HG02840 (cell line): ENCODE data around the gene SNRPA.
"Not testable (repeated sequence)": the region's sequence is repeated elsewhere in the genome, so short reads cannot be mapped to it uniquely, and the experiment has no call there.

Experiments
- ATAC-seq: cut with Tn5 transposase; IDR thresholded peaks from one replicate; pipeline ENCODE4 v1.9.1; 2021; ENCODE audit warnings: mild to moderate bottlenecking, moderate library complexity, moderate number of reproducible peaks; ENCODE audit not compliant: unreplicated experiment, low FRiP score

The SNRPA gene

DNA sequence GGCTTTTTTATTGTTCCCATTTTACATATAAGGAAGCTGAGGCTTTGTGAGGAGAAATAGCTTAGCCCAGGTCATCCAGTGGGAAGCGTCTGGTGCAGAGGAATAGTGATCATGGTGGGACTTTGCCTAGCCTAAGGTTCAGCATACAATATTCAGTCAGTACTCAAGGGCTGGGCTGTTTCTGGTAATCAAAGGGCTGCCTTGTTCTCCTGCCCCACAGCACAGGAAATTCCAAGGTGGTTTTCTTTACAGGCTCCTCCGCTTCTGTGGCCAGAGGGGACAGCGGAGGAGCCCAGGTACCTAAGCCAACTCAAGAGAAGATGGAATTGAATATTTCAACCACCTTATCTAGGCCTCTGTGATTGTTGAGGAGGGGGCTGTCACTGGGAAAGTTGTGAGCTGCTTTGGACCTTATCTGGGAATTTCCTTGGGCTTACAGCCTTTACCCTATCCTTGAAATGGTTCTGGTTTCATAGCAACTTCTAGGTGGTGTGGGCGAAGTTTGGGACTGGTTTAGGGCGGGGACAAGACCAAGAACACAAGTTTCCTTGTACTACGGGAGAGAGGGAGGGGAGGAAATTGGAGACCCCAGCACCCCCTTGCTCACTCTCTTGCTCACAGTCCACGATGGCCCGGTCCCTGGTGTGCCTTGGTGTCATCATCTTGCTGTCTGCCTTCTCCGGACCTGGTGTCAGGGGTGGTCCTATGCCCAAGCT lies 24.1 kb downstream of the SNRPA start, which contains the start of gene MIA:
MIA (plus strand) TSS at position 606 of the 716 bp plus-strand sequence; CDS start at position 628, 22 bp downstream.
- ATAC-seq: no peak

DNA sequence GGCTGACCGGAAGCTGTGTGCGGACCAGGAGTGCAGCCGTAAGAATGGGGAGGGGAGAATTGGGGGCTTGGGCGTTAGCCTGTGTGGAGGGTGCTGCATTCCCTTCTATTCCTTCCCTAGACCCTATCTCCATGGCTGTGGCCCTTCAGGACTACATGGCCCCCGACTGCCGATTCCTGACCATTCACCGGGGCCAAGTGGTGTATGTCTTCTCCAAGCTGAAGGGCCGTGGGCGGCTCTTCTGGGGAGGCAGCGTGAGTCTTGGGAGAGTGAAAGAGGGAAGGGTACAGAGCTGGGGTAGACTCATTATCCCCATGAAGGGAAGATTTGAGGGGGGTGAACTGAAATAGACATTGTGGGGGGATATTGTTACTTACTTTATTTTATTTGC lies 24.6 kb downstream of the SNRPA start:
- ATAC-seq: no peak

DNA sequence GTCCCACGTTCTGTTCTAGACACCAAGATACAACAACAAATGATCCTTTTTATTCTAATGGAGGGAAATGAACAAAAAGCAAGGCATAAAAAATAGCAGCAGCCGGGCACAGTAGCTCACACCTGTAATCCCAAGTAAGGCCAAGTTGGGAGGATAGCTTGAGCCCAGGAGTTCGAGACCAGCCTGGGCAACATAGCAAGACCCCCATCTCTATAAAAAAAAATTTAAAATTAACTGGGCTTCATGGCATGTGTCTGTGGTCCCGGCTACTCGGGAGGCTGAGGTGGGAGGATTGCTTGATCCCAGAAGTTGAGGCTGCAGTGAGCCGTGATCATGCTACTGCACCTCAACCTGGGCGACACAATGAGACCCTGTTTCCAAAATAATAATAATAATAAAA lies 25.4 kb downstream of the SNRPA start:
- ATAC-seq: no peak

DNA sequence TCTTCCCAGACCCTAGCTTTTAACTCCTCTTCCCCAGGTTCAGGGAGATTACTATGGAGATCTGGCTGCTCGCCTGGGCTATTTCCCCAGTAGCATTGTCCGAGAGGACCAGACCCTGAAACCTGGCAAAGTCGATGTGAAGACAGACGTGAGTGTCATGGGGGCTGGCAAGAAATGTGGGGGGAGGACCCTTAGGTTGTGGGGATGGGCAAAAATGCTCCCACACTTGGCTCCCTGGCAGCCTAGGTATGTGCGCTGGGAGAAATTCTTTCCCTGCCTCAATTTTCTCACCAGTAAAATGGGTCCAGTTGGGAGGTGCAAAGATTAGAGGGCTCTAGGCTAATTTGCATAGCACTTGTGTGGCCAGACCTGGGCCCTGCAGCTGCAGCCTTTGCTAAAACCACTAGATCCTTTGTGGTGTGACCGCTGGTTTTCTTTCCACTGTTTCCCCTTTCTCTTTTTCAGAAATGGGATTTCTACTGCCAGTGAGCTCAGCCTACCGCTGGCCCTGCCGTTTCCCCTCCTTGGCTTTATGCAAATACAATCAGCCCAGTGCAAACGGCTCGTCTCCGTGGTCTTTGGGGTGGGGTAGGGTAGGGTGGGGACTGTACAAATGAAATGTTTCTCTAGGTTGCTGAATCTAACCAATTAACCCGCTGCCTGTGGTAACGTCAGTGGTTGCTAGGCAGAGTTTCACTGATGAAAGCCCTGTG lies 26.1 kb downstream of the SNRPA start:
- ATAC-seq: peak; percentile 68

DNA sequence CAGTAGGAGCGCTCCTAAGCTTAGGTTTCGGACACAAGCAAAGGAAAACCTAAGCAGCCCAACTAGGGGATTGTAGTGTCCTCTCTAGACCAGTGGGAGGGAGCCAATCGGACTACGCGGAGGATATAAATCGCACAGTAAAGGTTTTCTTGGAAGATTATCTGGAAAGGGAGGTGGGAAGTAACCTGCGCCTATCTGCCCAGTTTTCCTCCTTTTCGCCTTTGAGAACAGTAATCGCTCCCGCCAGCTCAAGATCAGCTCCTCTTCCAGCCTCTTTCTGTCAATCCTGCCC lies 26.6 kb downstream of the SNRPA start:
- ATAC-seq: no peak

DNA sequence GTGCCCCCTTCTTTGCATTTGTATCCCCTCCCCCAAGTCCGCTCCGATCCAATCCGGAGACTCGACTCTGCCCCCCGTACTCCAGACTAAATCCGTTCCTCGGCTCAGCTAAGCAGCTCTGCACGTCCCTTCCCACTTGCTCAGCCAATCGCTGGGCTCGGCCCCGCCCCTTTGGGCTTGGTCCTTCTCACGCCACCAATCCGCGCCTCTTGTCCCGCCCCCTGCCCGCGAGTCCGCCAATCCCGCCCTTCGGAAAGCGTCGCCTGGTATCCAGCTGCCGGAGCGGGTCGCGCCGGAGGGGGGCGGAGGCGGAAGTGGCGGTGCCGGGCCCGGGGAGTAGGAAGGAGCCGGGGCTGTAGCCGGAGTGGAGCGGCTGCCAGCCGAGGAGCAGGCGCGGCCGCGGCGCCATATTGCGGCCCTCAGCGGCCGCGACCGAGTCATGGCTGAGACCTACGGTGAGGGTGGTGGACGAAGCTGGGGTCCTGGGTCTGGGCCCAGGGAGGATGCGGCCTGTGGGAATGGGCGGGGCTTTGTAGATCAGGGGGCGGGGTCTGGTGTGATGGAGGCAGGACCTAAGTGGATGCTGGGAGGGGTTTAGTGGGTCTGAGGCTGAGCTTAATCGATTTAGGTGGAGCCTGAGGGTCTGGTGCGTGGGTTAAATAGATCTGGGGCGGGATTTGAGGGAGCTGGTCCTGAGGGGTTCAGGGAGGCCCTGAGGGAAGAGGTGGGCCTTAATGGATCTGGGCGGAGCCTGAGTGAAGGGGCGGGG lies 27.1 kb downstream of the SNRPA start, which contains the start of gene RAB4B:
RAB4B (plus strand) TSS at position 311 of the 769 bp plus-strand sequence; CDS start at position 440, 129 bp downstream.
- ATAC-seq: peak; percentile 58

DNA sequence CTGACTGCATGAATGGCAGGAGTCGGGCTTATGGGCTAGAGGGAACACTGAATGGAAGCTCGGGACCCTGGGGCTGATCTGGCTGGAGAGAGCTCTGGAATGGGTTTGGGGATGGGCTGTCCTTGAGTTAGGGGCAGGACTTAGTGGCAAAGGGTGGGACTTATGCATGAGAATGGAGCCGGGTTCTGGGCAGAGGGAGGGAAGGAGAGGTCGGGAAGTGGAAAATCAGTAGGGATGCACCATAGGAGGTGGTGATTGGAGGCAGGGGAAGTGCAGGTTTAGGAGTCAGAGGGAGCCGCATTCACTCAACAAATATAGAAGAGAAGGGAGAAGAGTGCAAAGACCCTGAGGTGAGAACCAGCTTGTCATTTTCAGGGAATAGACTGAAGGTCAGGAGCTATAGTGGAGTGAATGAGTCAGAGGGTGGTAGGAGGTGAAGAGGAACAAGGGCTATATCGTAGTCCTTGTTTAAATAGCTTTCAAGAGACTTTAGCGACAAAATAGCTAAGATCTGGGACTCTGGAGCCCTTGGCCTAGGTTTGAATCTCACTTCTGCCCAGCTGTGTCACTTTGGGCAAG lies 27.8 kb downstream of the SNRPA start:
- no peak for ATAC-seq

DNA sequence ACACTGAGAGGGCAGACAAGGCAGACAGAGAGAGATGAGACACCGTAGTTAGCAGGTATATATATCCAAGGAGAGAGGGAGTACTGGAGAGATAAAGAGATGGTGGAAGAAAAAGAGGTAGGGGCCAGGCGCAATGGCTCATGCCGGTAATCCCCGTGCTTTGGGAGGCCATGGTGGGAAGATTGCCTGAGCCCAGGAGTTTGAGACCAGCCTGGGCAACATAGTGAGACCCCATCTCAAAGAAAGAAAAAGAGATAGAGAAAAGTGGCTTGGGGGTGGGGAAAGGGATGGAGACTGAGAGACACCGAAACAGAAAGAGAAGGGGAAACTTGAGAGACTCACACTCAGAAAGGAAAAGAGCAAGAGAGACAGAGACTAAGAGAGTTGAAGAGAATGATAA lies 29.6 kb downstream of the SNRPA start:
- no peak for ATAC-seq

DNA sequence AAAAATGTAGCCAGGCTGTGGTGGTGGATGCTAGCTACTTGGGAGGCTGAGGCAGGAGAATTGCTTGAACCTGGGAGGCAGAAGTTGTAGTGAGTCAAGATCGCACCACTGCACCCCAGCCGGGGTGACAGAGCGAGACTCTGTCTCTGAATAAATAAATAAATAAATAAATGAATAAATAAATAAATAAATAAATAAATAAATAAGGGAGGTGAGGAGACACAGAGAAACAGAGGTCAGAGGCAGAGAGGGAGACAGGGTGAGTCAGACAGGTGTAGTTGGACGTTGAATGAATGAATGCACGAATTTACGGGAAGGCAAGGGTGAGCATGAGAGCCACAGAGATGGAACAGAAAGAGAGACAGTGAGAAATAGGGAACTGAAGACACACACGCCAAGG lies 30.1 kb downstream of the SNRPA start:
- no peak for ATAC-seq

DNA sequence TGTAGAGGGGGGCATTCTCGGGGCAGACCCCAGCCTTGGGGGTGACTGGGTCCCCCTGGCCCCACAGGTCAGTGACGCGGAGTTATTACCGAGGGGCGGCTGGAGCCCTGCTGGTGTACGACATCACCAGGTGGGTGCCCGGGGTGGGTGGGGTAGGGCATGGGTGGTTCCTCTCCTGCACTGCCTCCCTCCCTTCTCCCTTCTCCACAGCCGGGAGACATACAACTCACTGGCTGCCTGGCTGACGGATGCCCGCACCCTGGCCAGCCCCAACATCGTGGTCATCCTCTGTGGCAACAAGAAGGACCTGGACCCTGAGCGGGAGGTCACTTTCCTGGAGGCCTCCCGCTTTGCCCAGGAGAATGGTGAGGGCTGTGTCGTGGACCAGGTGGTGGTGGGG lies 32.7 kb downstream of the SNRPA start:
- no peak for ATAC-seq

DNA sequence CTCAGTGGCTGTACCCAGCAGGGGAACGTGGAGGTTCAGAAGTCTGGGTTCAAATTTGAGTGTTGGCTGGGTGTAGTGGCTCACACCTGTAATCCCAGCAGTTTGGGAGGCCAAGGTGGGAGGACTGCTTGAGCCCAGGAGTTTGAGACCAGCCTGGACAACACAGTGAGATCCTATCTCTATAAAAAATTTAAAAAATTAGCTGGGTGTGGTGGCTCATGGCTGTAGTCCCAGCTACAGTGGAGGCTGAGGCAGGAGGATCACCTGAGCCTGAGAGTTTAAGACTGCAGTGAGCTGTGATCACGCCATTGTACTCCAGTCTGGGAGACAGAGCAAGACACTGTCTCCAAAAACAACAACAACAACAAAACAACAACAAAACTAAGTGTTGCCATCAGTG lies 33.1 kb downstream of the SNRPA start:
- not testable (repeated sequence) for ATAC-seq

DNA sequence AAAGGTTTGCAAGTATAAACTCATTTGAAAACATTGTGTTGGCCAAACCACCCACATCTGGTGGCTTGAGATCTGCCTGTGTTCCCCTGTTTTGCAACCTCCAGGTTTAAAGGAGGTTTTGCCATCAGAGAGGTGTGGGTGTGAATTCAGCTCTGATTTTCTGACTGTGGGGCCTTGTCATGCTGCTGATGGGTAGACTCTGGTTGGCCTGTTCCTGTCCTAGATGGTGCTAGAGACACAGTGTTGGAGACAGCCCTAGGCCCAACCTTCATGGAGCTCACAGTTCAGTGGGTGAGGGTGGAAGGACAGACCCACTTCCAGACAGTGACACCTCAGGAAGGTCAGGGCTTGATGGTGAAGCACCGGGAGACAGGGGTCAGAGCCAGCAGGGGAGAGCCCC lies 34.5 kb downstream of the SNRPA start:
- no peak for ATAC-seq

DNA sequence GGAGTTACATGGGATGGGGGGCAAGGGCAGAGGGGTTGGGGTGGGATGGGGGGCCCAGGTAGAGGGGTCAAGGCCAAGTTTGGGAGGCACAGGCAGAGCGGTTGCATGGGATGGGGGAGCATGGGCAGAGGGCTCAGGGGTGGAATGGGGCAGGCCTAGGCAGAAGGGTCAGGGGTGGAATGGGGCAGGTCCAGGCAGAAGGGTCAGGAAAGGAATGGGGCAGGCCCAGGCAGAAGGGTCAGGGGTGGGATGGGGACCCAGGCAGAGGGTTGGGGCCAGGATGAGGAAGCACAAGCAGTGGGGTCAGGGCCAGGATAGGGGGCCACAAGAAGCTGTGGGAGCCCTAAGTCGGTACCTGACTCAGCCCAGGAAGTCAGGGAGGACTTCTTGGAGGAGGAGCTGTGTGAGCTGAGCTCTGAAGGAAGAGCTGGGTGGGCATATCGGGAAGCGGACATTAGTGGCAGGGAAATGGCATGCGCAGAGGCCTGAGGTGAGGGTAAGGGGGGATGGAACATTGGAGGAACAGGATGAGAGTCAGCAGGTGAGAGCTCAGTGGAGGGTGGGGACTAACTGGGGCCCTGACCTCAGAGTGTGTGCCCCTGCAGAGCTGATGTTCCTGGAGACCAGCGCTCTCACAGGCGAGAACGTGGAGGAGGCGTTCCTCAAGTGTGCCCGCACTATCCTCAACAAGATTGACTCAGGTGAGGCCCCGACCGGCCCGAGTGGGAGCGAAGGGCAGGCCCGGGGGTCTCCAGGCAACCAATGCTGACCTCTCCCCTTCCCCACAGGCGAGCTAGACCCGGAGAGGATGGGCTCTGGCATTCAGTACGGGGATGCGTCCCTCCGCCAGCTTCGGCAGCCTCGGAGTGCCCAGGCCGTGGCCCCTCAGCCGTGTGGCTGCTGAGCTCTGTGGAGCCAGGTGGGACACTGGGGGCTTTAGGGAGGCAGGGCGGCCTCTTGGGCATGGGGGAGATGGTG lies 35.3 kb downstream of the SNRPA start:
- ATAC-seq: no peak

DNA sequence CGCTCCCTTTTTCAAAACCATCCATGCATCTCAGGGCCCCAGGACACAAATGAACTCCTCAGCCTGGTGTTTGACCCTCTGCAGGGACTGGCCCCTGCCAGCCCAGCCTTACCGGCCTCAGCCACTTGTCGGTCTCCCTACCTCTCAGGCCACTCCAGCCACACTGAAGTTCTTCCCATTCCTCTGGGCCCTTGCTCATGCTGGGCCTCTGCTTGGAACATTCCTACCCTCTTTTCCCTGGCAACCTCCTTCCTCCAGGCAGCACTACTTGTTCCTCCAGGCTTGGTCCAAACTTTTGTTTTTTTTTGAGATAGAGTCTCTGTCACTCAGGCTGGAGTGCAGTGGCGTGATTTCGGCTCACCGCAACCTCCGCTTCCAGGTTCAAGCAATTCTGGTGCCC lies 40.3 kb downstream of the SNRPA start:
- no peak for ATAC-seq

DNA sequence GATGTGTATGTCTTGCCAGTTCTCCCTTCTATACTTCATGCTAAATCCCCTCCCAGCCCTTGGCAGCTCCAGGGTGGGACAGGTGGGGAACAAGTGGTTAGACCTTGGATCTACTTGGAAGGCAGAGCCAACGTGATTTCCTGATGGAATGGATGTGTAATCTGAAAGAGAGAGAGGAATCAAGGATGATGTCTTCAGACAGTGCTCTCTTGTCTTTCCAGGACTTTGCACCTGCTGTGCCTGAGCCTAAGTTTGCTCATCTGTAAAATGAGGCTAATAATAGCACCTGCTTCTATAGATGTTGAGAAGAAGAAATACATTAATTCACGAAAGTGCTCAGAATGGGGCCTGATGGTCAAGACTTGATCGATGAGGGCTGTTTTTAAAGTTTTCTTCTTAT lies 41.0 kb downstream of the SNRPA start:
- no peak for ATAC-seq

DNA sequence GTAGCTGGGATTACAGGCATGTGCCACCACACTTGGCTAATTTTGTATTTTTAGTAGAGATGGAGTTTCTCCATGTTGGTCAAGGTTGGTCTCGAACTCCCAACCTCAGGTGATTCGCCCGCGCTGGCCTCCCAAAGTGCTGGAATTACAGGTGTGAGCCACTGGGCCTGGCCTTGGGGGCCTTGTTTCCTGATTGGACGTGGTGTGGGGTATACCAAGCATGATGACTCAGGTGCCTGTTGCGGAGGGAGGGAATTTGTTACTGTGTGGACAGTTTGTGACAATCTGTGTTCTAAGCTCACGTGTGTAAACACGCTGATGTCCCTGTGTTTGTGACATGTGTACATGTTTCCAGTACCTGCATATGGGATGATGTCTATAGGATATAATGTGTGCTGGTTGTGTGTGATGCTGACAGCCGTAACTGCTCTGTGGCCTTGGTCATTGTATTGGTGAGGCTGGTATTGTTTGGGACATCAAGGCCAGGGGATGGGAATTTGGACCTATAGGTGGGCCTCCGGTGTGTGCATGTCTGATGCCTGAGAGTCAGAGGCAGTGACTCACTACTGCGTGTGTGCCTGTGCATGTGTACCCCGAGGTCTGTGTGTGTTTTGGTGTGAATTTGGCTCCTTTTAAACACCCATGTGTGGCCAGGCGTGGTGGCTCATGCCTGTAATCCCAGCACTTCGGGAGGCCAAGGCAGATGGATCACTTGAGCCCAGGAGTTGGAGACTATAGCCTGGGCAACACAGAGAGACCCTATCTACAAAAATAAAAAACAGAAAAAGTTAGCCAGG lies 46.4 kb downstream of the SNRPA start:
- no peak for ATAC-seq

DNA sequence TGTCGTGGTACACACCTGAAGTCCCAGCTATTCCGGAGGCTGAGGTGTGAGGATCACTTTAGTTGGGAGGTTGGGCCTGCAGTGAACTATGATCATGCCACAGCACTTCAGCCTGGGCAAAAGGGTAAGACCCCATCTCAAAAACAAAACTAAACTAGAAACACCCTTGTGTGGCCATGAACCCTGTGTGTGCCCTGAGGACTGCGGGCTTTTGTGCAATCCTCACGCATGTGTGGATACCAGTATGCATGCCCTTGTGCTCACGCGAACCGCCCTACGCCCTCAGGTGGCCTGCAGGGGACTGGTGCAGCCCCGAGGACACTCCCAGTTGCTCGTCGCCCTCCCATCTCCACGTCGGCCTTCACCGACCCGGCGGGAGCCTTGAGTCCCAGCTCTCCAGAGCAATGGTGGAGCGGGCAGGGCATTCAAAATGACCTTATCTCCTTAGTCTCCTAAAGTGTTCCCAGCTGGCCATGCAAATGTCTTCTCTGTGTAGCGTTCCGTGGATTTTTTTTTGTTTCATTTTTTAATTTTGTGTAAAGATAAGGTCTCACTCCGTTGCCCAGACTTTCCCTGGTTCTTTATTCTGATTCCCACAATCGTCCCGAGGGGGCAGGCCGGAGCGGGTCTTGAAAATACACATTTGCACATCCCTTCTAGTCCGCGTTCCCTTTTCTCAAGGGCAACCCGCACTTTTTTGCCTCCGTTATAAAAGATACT lies 47.1 kb downstream of the SNRPA start:
- ATAC-seq: peak; percentile 19
